NCI-H2081 treated with DMSO at 0.1 percent for 48 hours (cell line): ENCODE data around the gene NME8.
"Not testable (repeated sequence)": the region's sequence is repeated elsewhere in the genome, so short reads cannot be mapped to it uniquely, and the experiment has no call there.

Source experiments
- DNase-seq: peaks from one replicate; lab custom pipeline; 2025; lab: John Stamatoyannopoulos, UW

The NME8 gene, protein sequence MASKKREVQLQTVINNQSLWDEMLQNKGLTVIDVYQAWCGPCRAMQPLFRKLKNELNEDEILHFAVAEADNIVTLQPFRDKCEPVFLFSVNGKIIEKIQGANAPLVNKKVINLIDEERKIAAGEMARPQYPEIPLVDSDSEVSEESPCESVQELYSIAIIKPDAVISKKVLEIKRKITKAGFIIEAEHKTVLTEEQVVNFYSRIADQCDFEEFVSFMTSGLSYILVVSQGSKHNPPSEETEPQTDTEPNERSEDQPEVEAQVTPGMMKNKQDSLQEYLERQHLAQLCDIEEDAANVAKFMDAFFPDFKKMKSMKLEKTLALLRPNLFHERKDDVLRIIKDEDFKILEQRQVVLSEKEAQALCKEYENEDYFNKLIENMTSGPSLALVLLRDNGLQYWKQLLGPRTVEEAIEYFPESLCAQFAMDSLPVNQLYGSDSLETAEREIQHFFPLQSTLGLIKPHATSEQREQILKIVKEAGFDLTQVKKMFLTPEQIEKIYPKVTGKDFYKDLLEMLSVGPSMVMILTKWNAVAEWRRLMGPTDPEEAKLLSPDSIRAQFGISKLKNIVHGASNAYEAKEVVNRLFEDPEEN

DNA sequence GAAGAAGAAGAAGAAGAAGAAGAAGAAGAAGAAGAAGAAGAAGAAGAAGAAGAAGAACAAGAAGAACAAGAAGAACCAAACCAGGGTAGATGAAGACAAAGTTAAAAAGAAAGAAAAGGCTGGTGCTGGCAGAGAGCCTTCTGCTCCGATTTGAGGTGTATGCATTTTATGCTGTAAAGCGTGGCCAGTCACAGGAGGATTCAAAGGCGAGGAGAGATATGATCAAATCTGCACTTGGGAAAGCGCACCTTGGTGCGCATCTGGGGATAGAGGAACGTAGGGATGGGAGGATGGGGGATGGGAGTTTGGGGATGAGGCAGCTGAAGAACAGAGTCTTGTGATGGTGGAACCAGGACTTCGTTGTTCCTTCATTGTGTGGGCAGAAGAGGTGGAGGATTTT, at the start of gene NME8:
NME8 (plus strand) TSS at position 301 of the 400 bp plus-strand sequence. CDS start 1,670 bp downstream, outside the sequence.
- DNase-seq = no peak

DNA sequence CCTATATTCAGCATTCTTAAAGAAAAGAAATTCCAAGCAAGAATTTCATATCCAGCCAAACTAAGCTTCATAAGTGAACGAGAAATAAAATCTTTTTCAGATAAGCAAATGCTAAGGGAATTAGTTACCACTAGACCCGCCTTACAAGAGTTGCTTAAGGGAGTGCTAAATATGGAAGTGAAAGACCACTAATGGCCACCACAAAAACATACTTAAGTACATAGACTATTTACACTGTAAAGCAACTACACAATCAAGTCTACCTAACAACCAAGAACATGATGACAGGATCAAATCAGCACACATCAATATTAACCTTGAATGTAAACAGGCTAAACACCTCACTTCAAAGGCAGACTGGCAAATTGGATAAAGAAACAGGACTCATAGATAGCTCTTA, 42.2 kb upstream of the NME8 start:
- DNase-seq = no peak

DNA sequence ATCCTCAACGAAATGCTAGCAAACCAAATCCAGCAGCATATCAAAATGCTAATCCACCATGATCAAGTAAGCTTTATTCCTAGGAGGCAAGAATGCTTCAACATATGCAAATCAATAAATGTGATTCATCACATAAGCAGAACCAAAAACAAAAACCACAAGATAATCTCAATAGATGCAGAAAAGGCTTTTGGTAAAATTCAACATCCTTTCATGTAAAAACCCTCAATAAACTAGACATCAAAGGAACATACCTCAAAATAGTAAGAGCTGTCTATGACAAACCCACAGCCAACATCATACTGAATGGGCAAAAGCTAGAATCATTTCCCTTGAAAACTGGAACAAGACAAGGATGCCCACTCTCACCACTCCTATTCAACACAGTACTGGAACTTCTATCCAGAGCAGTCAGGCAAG, 36.2 kb upstream of the NME8 start:
- DNase-seq = not testable (repeated sequence)

DNA sequence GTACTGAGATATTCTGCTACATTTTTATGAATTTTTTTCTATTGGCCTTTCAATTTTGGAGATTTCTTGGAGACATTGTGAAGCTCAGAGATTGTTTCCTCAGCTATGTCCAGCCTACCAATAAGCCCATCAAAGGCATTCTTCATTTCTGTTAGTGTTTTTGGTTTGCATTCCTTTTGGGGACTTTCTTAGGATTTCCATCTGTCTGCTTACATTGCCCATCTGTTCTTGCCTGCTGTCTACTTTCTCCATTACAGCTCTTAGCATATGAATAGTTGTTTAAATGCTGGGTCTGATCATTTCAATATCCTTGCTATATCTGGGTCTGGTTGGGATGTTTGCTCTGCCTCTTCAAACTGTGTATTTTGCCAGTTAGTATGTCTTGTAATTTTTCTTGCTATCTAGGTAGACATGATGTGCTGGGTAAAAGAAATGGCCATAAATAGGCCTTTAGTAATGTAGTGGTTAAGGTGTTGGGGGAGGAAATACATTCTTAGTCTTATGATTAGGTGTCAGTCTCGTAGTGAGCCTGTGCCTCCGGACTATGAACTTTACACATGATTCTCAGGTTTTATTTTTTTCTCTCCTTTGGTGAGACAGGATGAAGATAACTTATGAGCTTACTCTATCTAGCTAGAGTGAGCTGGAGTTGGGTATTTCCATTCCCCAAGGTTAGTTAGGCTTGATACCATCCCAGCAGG, 32.6 kb upstream of the NME8 start:
- DNase-seq = no peak

DNA sequence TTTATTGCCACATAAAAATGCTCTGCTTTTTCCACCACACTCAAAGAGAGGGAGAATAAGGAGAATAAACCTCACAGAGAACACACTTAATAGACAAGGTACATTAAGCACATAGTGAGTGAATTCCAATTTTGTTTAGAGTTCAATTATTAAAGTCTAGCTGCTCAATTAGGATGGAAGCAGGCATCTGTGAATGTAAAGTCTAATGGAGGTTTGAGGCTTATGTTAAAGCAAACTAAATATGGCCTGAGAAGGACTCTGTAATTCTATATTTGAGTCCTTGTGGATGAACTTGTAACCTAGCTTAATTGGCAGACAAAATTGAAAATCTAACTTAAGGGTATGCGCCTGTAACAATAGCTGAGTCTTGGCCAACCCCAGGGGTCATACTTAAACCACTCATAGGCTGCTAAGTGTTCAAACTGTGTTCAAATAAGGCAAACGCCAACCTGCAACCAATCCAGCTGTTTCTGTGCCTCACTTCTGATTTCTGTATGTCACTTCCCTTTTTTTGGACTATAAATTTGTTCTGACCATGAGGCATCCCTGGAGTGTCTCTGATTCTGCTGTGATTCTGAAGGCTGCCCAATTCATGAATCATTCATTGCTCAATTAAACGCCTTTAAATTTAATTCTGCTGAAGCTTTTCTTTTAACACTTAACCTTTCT, 31.3 kb upstream of the NME8 start:
- no peak for DNase-seq

DNA sequence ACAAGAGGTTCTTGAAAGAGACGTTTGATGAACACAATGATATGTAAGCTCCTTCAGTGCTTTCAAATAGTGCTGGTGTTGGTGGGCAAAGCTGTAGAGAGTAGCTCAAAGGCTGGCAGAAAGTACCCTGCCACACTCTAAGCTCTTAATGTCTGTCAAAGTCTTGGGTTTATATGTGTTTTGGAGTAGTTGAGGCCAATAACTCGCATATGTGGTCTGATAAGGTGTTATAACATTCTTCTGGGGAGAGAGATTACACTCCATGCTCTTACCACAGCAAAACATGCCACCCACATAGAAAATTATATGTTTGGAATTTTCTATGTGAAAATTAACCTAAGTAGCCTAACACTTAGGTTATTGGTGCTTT, 30.8 kb upstream of the NME8 start:
- DNase-seq = no peak

DNA sequence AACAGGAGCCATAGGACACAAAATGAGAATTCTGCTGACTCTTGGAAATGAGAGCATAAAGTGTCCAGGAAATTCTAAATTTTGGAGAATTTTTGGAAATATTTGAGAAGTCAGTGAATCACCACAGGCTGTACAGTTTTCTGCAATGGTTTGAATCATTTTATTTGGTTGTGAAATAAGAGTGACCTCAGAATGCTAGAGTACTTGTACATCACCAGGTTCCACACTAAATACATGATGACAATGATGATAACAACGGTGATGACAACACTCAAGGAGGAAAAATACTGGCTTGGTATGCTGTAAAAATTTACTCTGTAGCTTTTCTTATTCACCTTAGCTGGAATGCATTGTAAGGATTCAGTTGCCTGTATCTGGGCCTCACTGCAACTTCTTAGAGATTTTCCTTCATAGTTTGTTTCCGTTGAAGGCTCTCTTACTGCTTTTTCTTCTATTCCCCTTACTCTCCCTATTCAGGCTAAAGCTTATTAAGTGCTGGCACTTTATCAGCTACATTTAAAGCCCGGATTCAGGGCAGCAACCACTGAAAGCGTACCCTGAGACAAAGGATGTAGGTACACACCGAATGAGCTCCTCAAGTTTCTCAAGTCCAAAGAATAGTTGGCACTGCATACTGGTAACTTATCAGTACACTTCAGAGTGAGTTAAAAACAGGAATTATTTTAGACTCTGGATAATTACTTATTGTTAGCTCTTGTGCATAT, 30.2 kb upstream of the NME8 start:
- no peak for DNase-seq

DNA sequence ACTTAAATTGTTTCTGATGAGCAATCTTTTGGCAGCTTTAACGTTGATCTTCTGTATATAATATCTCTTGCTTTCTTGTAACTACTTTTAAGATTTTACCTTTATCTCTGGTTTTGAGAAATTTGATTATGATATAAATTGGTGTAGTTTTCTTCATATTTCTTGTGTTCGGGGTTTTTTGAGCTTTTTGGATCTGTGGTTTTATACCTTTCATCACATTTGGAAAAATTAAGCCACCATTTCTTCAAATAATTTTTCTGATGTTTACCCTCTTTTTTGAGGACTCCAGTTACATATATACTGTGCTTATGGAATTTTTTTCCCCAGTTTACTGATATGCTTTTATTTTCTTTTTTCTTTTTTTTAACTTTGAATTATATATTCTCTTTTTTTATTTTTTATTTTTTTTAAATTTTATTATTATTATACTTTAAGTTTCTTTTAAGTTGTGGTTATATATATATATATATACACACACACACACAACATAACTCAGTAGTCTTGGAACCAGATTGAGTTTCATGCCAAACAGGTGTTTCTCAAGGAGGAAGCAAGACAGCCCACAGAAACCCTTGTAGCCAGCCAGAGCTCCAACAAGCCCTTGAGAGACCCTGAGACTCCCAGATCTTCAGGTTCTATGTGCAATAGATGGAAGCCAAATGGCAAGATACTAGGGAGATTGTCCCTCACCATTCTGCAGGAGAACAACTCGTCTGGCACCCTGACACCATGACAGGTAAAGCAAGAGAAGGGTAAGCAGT, 27.5 kb upstream of the NME8 start:
- no peak for DNase-seq

DNA sequence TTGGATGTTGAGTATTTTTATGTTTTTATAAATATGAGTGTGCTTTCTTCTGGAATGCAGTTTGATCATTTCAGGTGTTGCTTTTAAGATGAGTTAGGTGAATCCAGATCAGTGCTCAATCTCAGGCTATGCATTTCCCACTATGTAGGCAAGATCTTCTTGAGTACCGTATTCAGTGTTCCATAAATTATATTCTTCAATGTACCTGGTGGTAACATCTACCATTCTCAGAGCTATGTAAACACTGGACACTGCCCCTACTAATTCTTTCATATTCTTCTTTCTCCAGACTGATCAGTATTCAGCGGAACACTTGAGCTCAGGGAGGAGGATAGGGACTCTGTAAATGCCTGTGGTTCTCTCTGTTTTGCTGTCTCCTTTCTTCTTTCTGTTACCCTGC, 25.5 kb upstream of the NME8 start:
- no peak for DNase-seq

DNA sequence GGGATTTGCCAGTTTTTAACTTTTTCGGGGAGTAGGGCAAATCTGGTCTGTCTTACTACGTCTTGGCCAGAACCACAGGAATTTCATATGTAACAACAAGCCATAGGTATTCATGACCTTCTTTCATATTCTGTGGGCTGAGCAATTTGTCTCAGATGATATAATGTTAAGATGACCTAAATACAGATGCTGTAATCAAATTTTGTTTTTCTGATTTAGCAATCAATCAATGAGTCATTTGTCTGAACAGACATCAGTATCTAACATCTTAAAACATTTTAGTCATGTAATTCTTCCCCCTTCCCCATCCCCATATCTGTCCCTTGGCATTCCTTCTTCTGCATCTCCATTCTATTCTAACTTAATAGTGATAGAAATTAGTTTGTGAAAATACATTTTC, 24.8 kb upstream of the NME8 start:
- no peak for DNase-seq

DNA sequence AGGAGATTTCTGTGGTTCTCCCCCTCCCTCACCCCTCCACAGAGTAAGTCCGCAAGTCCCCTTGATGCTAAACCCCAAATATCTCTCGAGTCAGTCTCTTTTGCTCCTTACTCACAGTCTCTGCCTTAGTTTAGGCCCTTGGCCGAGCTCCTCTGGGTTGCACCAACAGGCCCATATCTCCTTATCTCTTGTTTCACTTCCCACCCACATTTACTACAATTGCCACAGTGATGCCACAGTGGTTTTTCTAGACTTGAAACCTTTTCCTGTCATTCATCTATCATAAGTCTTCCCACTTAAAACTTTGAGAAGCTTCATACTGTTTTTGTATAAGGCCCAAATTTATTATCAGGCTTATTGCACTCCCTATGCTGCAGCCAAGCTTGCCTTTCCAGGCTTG, 23.4 kb upstream of the NME8 start:
- DNase-seq = no peak

DNA sequence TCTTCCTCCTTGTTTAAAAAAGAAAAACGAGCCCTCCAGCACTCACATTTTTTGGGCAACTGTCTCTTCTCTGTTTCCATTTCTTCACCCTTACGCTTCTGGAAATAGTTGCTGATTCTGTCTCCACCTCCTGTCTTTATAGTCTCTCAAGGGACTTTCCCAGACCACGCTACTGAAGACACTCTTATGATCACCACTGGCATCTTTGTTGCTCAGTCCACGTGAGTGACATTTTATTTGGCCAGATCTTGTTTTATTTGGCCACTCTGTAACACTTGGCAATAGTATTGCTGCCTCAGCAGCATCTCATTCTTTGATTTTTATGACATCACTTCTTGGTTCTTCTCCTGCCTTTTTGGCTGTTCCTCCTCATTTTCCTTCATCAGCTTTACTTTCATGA, 21.6 kb upstream of the NME8 start:
- no peak for DNase-seq

DNA sequence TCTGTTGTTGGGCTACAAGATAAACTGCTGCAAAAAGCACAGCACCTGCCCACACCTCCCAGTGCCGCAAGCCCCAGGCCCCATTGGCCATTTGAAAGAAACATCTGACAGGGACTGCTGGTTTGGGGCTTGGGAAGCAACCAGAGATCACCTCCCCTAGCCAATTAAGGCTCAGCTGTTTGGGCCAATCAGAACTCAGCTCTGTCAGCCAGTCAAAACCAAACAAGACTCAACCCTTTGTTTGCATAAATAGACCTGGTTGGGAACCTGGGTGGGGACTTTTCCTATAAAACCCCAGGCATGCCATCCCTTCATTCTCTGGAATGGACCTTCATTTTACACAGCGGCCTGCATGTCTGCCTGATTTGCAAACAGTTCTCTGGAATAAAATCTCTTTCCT, 17.2 kb upstream of the NME8 start:
- no peak for DNase-seq

DNA sequence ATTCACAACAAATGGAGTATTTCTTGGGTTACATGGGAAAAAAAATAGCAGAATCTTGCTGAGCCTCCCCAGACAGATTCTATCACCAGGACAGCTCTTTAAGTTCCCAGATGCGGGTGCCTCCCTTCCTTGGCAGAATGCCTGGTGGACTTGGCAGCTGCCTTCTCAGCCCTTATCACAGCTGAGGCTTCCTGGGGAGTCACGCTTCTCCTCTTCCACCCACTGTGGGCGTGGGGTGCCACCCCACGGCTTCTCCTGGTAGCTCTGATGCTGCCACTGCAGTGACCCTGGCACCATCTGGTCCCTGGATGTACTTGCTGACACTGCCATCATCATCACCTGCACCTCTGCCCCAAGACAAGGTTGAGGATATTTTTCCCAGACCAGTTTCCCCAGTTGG, 16.2 kb upstream of the NME8 start:
- DNase-seq = peak; percentile 35

DNA sequence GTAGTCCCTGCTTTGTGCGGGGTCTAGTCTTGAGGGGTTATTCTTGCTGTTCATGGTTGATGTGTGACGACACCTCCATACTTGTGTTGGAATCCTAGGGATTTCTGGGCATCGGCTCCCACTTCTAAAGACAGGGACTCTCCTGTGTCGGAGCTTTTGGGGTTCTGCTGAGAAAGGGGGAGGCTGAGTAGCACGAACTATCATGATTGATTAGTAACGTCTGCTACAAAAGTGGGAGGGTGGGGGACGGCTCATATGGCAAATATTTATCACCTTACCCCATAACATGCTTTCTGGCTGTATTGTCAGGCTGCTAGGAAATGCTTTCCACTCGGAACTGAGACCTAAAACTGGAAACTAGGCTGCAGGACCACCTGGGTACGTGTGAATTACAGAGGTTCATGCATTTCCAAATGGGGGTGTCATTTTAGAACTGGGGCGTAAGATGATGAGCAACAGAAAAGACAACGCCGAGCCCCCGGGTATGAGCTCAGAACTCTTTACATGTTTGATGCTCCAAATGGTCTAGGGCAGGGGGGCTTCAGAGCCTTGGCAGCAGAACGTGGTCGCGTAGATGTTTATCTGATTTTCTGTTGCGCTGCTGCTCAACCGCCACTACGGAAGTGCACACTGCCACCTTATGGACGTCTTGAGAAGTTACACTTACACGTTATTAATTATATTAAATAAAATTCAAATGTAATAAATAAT, 15.1 kb upstream of the NME8 start:
- DNase-seq = peak; percentile 16

DNA sequence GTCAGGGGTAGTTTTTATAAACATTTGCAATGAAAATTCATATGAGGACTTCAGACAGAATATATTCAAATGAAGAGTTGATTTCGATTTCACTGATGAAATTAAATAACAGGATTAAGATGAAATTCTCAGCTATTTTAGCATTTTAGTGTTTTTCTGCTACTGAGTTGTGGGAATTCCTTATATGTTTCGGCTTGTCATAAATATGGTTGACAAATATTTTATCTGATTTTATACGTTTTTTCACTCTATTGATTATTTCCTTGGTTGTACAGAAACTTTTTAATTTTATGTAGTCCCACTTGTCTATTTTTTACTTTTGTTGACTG, 14.6 kb upstream of the NME8 start:
- DNase-seq = no peak

DNA sequence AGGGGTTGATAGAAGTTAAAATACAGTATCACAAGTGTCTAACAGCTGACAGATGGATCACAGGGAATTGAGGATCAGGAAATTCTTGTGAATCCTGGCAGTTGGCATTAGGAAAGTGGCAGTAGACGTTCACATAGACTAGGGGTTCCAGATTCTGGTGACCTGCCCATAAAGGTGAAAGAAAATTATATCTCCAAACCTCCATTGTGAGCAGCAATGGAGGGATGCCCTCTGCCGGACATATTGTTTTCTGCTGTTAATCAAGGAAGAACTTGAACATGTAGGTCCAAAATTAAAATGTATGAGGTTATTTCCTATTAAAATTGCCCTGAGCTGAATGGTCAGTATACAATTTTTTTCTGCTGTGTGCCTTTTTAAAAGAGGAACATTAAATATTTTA, 5.1 kb downstream of the NME8 start:
- no peak for DNase-seq

DNA sequence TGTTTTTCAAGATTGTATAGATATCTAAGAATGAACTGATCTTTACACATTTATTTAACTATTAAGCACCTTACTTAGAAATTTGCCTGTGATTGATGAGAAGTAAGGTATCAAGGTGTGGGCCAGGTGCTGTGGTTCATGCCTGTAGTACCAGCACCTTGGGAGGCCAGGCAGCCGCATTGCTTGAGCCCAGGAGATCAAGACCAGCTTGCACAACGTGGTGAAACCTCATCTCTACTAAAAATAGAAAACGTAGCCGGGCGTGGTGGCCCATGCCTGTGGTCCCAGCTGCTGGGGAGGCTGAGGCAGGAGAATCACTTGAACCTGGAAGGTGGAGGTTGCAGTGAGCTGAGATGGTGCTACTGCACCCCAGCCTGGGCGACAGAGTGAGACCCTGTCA, 33.7 kb downstream of the NME8 start:
- DNase-seq = no peak

DNA sequence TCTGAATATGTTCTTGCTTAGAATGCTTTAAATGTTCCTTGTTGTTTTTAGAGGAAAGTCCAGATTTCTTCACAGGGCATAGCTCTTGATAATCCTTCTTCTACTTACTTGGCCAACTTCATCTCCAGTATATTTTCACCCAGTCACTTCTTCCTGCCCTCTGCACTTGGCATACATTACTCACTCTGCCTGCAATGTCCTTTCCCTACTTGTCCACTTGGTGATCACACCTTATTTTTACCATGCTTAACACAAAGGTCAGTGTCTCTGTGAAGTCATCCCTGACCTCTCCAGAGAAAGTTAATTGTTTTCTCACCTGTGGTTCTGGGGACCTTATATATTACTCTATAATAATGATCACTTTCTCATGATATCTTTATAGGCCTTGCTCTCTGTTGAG, 45.0 kb downstream of the NME8 start:
- no peak for DNase-seq

DNA sequence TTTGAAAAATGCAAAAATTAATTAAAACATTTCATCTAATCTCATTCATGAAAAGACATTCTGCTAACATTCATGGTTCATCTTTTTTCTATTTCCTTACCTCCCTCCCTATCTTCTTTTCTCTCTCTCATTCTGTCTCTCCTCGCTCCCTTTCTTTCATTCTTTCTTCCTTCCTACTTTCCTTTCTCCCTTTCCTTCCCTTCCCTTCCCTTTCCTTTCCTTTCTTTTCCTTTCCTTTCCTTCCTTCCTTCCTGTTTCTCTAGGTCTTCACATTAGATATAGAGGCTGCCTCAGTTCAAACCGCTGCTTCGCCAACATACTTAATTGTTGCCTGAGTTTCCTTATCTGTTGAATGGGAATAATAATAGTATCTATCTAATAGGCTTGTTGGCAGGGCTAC, 46.3 kb downstream of the NME8 start:
- DNase-seq = no peak

DNA sequence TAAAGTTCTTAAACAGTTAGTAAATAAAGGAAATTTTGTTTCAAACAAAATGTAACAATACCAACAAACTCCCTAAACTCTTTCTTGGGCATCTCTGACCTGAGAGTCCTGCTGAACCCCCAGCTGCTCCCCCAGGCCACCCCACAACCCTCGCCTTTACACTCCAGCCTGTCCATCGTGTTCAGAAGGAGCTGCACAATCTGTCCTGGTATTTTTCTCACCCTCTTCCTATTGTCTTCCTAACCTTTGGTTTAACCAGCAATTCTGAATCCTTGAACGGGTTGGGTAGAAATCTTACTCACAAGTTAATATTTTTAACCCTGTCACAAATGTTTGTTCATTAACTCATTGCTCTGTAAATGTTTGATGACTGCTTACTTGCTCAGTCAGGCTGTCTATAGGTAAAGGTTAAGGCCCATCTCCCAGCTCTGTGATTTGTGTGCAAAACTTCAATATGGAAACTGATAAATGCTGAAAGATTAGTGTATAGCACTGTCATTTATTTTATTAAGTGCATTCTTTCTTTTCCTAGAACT, 51.4 kb downstream of the NME8 start:
- no peak for DNase-seq
